Measurements from ENCODE around the gene PFN3.

Gene PFN3

GRCh38 chr5:177357459-177358351 lies 42.8 kb downstream of the PFN3 start, which contains the start of gene RGS14:
Gene RGS14, plus strand, starts transcription at chr5:177357924. Its CDS starts 101 bp downstream, at chr5:177358025.
- no peak for DNase-seq

GRCh38 chr5:177357146-177357458 lies 43.4 kb downstream of the PFN3 start:
- DNase-seq: no peak

GRCh38 chr5:177356746-177357145 lies 43.7 kb downstream of the PFN3 start:
- DNase-seq: no peak

GRCh38 chr5:177355868-177356168 lies 44.6 kb downstream of the PFN3 start:
- no peak for DNase-seq

- no peak for DNase-seq
These were observed 45.1 kb downstream of the PFN3 start for GRCh38 chr5:177355162-177355867.

- no peak for DNase-seq
These were observed 45.8 kb downstream of the PFN3 start for GRCh38 chr5:177354711-177355110.

GRCh38 chr5:177354256-177354655 lies 46.2 kb downstream of the PFN3 start:
- DNase-seq: no peak

GRCh38 chr5:177353093-177353492 lies 47.4 kb downstream of the PFN3 start:
- DNase-seq: no peak

- peak; percentile 71 for DNase-seq
These were observed 48.8 kb downstream of the PFN3 start, which contains the start of gene LMAN2 for GRCh38 chr5:177351392-177352329. Gene LMAN2, minus strand, starts transcription at chr5:177351668. Its CDS starts 21 bp downstream, at chr5:177351647.

GRCh38 chr5:177350776-177351391 lies 49.6 kb downstream of the PFN3 start:
- no peak for DNase-seq
